ENCODE data around the gene ZDHHC8. TPM values are rescaled to one million over a fixed set of nuclear protein-coding genes. Genes with fewer than 3 reads are reported as not detected.

The ZDHHC8 gene
- total RNA-seq, 1 experiment from 2014 or later: 51.7 TPM

DNA sequence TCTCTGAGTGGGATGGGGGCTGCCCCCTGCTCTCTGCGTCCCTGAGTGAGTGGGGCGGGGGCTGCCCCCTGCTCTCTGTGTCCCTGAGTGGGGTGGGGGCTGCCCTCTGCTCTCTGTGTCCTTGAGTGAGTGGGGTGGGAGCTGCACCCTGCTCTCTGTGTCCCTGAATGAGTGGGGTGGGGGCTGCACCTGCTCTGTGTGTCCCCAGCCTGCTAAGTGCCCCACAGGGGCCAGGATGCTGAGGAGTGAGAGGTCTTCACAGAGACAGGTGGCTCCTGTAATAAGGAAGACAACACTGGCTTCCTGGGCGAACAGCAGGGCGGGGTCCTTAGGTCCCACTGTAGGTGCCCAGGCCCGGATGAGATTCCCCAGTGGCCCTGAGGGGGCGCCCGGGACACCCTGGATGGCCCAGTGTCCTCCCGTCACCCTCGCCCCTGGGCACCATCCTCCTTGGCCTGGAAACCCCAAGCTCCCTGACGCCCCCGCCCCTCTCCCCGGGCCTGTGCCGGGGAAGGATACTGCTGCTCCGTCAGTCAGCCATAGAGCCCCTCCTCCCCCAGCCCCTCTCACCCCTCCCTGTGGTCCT is 23.1 kb downstream of the ZDHHC8 start:
- H3K79me2 ChIP-seq (ENCODE audit: insufficient read depth, low read length): no peaks in the 10 kb centered on the region
- no peaks in the 10 kb centered on the region for H4K20me1 ChIP-seq (ENCODE audit: control insufficient read depth, insufficient read depth, insufficient read length)
- Mint-ChIP-seq H3K4me3 (no peak overlapping the region), H3K27ac (no peak overlapping the region), H3K9me3 (no peaks in the 10 kb centered on the region; a peak in 1 of 5 replicates), H3K36me3 (ENCODE audit: insufficient read depth in 1 of 3, low read depth in 3 of 3) (no peaks in the 10 kb centered on the region), H3K27me3 (ENCODE audit: low read depth) (no peaks in the 10 kb centered on the region), H3K4me1 (peaks cover 6 to 14% of the 10 kb centered on the region in 2 experiments)
- H3K14ac ChIP-seq (ENCODE audit: insufficient read depth, low read length): no peak overlapping the region
- H3K4ac ChIP-seq (ENCODE audit: low read depth, low read length): no peak overlapping the region
- no peaks in the 10 kb centered on the region for H3K4me1 ChIP-seq (ENCODE audit: insufficient read depth, low read length)
- no peak overlapping the region for H2BK5ac ChIP-seq (ENCODE audit: insufficient read length, low read length)
- H3K27ac ChIP-seq (ENCODE audit: insufficient read length, low read depth, low read length): no peak overlapping the region
- no CpG with 5 or more reads among the region's 14 CpGs for WGBS (ENCODE audit: extremely low coverage, insufficient read length, low lambda C conversion rate)
- no peak overlapping the region for H4K5ac ChIP-seq (ENCODE audit: insufficient read length, low read depth, low read length)
- DNase-seq: no peak
- no peak overlapping the region for H2BK120ac ChIP-seq (ENCODE audit: low read depth, low read length, poor library complexity, severe bottlenecking)
- no peak overlapping the region for H2BK15ac ChIP-seq (ENCODE audit: low read depth, low read length)
- H4K8ac ChIP-seq (replicated peaks; ENCODE audit: insufficient read length, low read depth, low read length): no peak overlapping the region
- H3K9ac ChIP-seq (ENCODE audit: extremely low read depth, insufficient read length, low read length): no peak overlapping the region
- H2AK5ac ChIP-seq (ENCODE audit: insufficient read length, low read length): no peak overlapping the region
- H3K23ac ChIP-seq (ENCODE audit: insufficient read length, low read depth, low read length): no peak overlapping the region
- H3K23me2 ChIP-seq (ENCODE audit: insufficient read length, low read depth, low read length, poor library complexity, severe bottlenecking): peaks cover 5% of the 10 kb centered on the region
- H3T11ph ChIP-seq (ENCODE audit: low read length): no peak overlapping the region
- no peak overlapping the region for H2AFZ ChIP-seq (ENCODE audit: low read length)
- peak; percentile 27; the same call in 2 of the 3 replicates for TF ChIP-seq CTCF (conservative IDR thresholded peaks at IDR 0.05)
- no peak overlapping the region for H3K56ac ChIP-seq (ENCODE audit: insufficient read length, low read depth, low read length)
- H2BK12ac ChIP-seq (ENCODE audit: insufficient read length, low read depth, low read length): no peak overlapping the region
- no peaks in the 10 kb centered on the region for H3K27me3 ChIP-seq (ENCODE audit: insufficient read depth, low read length)
- H2BK20ac ChIP-seq (ENCODE audit: low read depth, low read length, poor library complexity, severe bottlenecking): no peak overlapping the region
- no peak overlapping the region for H4K91ac ChIP-seq (ENCODE audit: insufficient read length, low read depth, low read length)
- no peak overlapping the region for H3K4me2 ChIP-seq (ENCODE audit: insufficient read depth, insufficient read length, low read length)
- H3K18ac ChIP-seq (ENCODE audit: insufficient read length, low read depth, low read length): no peak overlapping the region
- H3K9me3 ChIP-seq (ENCODE audit: control insufficient read depth, low read depth, low read length): no peaks in the 10 kb centered on the region
- no peaks in the 10 kb centered on the region for H3K79me1 ChIP-seq (ENCODE audit: insufficient read depth, low read depth, low read length, poor library complexity, severe bottlenecking)
